ENCODE measurements around the gene EVI5L.
"Not testable (repeated sequence)": the region's sequence is repeated elsewhere in the genome, so short reads cannot be mapped to it uniquely, and the experiment has no call there.

Gene EVI5L

GRCh38 chr19:7811989-7812388, 18.0 kb upstream of the EVI5L start:
- no peak for ATAC-seq
- TF ChIP-seq PATZ1 (CRISPR knock-in tag; IDR thresholded peaks at IDR 0.05; ENCODE audit: borderline replicate concordance) (no peak), ISL1 (CRISPR knock-in tag; IDR thresholded peaks at IDR 0.05) (no peak)

- ATAC-seq: no peak
- no peak for TF ChIP-seq OSR1 (CRISPR knock-in tag; IDR thresholded peaks at IDR 0.05)
- TF ChIP-seq CREB5 (CRISPR knock-in tag; IDR thresholded peaks at IDR 0.05; ENCODE audit: low read depth): no peak
- TF ChIP-seq ZC3H10 (CRISPR knock-in tag; IDR thresholded peaks at IDR 0.05): no peak
- TF ChIP-seq GLIS3 (CRISPR knock-in tag; IDR thresholded peaks at IDR 0.05): no peak
- TF ChIP-seq ZNF565 (CRISPR knock-in tag; conservative IDR thresholded peaks at IDR 0.05; ENCODE audit: low read depth): no peak
- TF ChIP-seq POU6F1 (CRISPR knock-in tag; IDR thresholded peaks at IDR 0.05; ENCODE audit: borderline replicate concordance, low read depth): no peak
- no peak for TF ChIP-seq ZNF8 (CRISPR knock-in tag; IDR thresholded peaks at IDR 0.05)
- TF ChIP-seq ISL1 (CRISPR knock-in tag; IDR thresholded peaks at IDR 0.05): no peak
- TF ChIP-seq CSRNP3 (CRISPR knock-in tag; IDR thresholded peaks at IDR 0.05): no peak
- no peak for TF ChIP-seq ZNF70 (CRISPR knock-in tag; IDR thresholded peaks at IDR 0.05)
- TF ChIP-seq PATZ1 (CRISPR knock-in tag; IDR thresholded peaks at IDR 0.05; ENCODE audit: borderline replicate concordance): no peak
These were observed 14.7 kb upstream of the EVI5L start for GRCh38 chr19:7815325-7815724.

- ATAC-seq: not testable (repeated sequence)
- TF ChIP-seq ZNF8 (CRISPR knock-in tag; IDR thresholded peaks at IDR 0.05): 0 out of 2 replicates have a peak, but pooled peaks have one; percentile 53
These were observed 14.0 kb upstream of the EVI5L start for GRCh38 chr19:7816040-7816439.

- ATAC-seq: no peak
- TF ChIP-seq CSRNP3 (CRISPR knock-in tag; IDR thresholded peaks at IDR 0.05): no peak
- no peak for TF ChIP-seq TCF4 (CRISPR knock-in tag; IDR thresholded peaks at IDR 0.05; ENCODE audit: borderline replicate concordance)
- no peak for TF ChIP-seq TSHZ2 (CRISPR knock-in tag; IDR thresholded peaks at IDR 0.05)
- no peak for TF ChIP-seq OSR1 (CRISPR knock-in tag; IDR thresholded peaks at IDR 0.05)
- no peak for TF ChIP-seq CSDC2 (CRISPR knock-in tag; IDR thresholded peaks at IDR 0.05)
- TF ChIP-seq PPARA (CRISPR knock-in tag; IDR thresholded peaks at IDR 0.05; ENCODE audit: borderline replicate concordance): no peak
- TF ChIP-seq ZNF8 (CRISPR knock-in tag; IDR thresholded peaks at IDR 0.05): no peak
- no peak for TF ChIP-seq POU6F1 (CRISPR knock-in tag; IDR thresholded peaks at IDR 0.05; ENCODE audit: borderline replicate concordance, low read depth)
- TF ChIP-seq ZFP3 (CRISPR knock-in tag; IDR thresholded peaks at IDR 0.05): no peak
- TF ChIP-seq ARNTL (CRISPR knock-in tag; IDR thresholded peaks at IDR 0.05; ENCODE audit: borderline replicate concordance, low read depth): no peak
- TF ChIP-seq ZFP30 (CRISPR knock-in tag; IDR thresholded peaks at IDR 0.05): no peak
These were observed 12.2 kb upstream of the EVI5L start for GRCh38 chr19:7817801-7818200.
